SK-N-SH (cell line): ENCODE data around the gene CCNK.

Experiments used
- CTCF ChIP-seq: fragments of 200-600 bp; sonication (generic); IDR thresholded peaks from 2 replicates; pipeline ENCODE4 v1.6.1; 2017; ENCODE audit warnings: antibody characterized with exemption, mild to moderate bottlenecking, moderate library complexity
- FOSL2 ChIP-seq: IDR thresholded peaks from 2 replicates; pipeline ENCODE4 v1.4.0; 2012; ENCODE audit warnings: low read depth, mild to moderate bottlenecking, moderate library complexity, borderline replicate concordance
- GATA2 ChIP-seq: sonication (generic); formaldehyde crosslinking; IDR thresholded peaks from 2 replicates; pipeline ENCODE4 v1.5.0; 2020; ENCODE audit warnings: mild to moderate bottlenecking, missing genetic modification reagents
- NFIC ChIP-seq: IDR thresholded peaks from 2 replicates; pipeline ENCODE4 v1.4.0; 2012; ENCODE audit warnings: borderline replicate concordance
- NRF1 ChIP-seq: IDR thresholded peaks from 2 replicates; pipeline ENCODE4 v1.6.1; 2012; ENCODE audit warnings: low read depth, mild to moderate bottlenecking, low read length
- POLR2AphosphoS5 ChIP-seq: IDR thresholded peaks from 2 replicates; pipeline ENCODE4 v1.6.1; 2012; ENCODE audit warnings: low read depth, low read length
- REST ChIP-seq: IDR thresholded peaks from 2 replicates; pipeline ENCODE4 v1.6.1; 2012; ENCODE audit warnings: mild to moderate bottlenecking, low read depth, low read length, moderate library complexity
- TAF1 ChIP-seq: IDR thresholded peaks from 2 replicates; pipeline ENCODE4 v1.6.1; 2012; ENCODE audit warnings: low read depth, mild to moderate bottlenecking, low read length, moderate library complexity, borderline replicate concordance
- USF1 ChIP-seq: IDR thresholded peaks from 2 replicates; pipeline ENCODE4 v1.4.0; 2012; ENCODE audit warnings: low read depth, borderline replicate concordance

- TF ChIP-seq CTCF (no peak), FOSL2 (no peak), POLR2AphosphoS5 (no peak), GATA2 (CRISPR knock-in tag) (no peak), NFIC (no peak), REST (no peak), TAF1 (no peak), NRF1 (no peak), USF1 (no peak)
Measured at GRCh38 chr14:99441918-99442317, 39.3 kb upstream of the CCNK start.
